Panc1 (cell line): ENCODE measurements around the gene CCDC18. TPM values are rescaled to one million over a fixed set of nuclear protein-coding genes. Genes with fewer than 3 reads are reported as not detected.
"Not testable (repeated sequence)": the region's sequence is repeated elsewhere in the genome, so short reads cannot be mapped to it uniquely, and the experiment has no call there.

Source experiments
- ATAC-seq: fragments of 200-7000 bp; cut with Tn5 transposase; 2 replicates; pipeline ENCODE4 v1.9.1; 2020; ENCODE audit warnings: mild to moderate bottlenecking, moderate library complexity
- BruUV-seq: library from RNA; stranded (reverse); fragments of 400-500 nt; replicated peaks from 2 replicates; lab custom pipeline; 2021; lab: Mats Ljungman, UMichigan
- CTCF ChIA-PET: fragments of 300-600 bp; sonication (Branson Sonifier 250); formaldehyde crosslinking; loops from one replicate; lab custom pipeline; 2022; ENCODE audit warnings: antibody characterized with exemption; lab: Charles Lee
- POLR2A ChIA-PET: fragments of 300-600 bp; sonication (Branson Sonifier 250); formaldehyde crosslinking; loops from one replicate; lab custom pipeline; 2022; ENCODE audit warnings: antibody characterized with exemption; lab: Charles Lee
- DNase-seq: peaks from one replicate; pipeline ENCODE4 v3.0.0-alpha.2; 2010; ENCODE audit warnings: low read depth, low spot score
- H3K27ac ChIP-seq: 2 replicates; pipeline ENCODE4 v1.5.1; 2011; ENCODE audit warnings: mild to moderate bottlenecking, low read length, inconsistent platforms
- H3K27me3 ChIP-seq: fragments of 200-500 bp; sonication (Bioruptor generic); 2 replicates; pipeline ENCODE4 v1.6.0; 2014; ENCODE audit warnings: low read length, inconsistent platforms; ENCODE audit not compliant: control insufficient read depth, insufficient read depth
- H3K36me3 ChIP-seq: fragments of 200-500 bp; sonication (Bioruptor generic); 2 replicates; pipeline ENCODE4 v1.5.1; 2014; ENCODE audit warnings: inconsistent platforms, mild to moderate bottlenecking, low read length, moderate library complexity; ENCODE audit not compliant: control insufficient read depth, insufficient read depth
- H3K4me1 ChIP-seq: 2 replicates; pipeline ENCODE4 v1.5.1; 2011; ENCODE audit warnings: inconsistent platforms, mild to moderate bottlenecking, low read length, moderate library complexity; ENCODE audit not compliant: control insufficient read depth, insufficient read depth
- H3K4me3 ChIP-seq, 2 experiments: 2 replicates each; pipeline ENCODE4 v1.5.1; 2011 to 2012; ENCODE audit warnings: low read depth in 2 of 2, low read length in 2 of 2, mild to moderate bottlenecking in 2 of 2, inconsistent platforms in 1 of 2, moderate library complexity in 1 of 2
- H3K9me3 ChIP-seq: fragments of 200-500 bp; sonication (Bioruptor generic); 2 replicates; pipeline ENCODE4 v1.5.1; 2014; ENCODE audit warnings: low read depth, mild to moderate bottlenecking, inconsistent platforms, low read length, moderate library complexity; ENCODE audit not compliant: control insufficient read depth, insufficient read depth
- POLR2AphosphoS5 ChIP-seq: IDR thresholded peaks from 2 replicates; pipeline ENCODE4 v1.6.1; 2012; ENCODE audit warnings: mild to moderate bottlenecking, low read depth, low read length, moderate library complexity
- REST ChIP-seq, 2 experiments: IDR thresholded peaks; 2 replicates each; pipeline ENCODE4 v1.6.1; 2011 to 2012; ENCODE audit warnings: low read depth in 2 of 2, control low read depth in 1 of 2, low read length in 1 of 2, mild to moderate bottlenecking in 1 of 2, moderate library complexity in 1 of 2; ENCODE audit not compliant: insufficient read depth in 1 of 2
- TCF7L2 ChIP-seq: IDR thresholded peaks from 2 replicates; pipeline ENCODE4 v1.6.1; 2011; ENCODE audit warnings: mild to moderate bottlenecking, low read depth, low read length, inconsistent platforms
- in situ Hi-C: cut with HindIII; loops from 2 replicates; pipeline ENCODE4 v1.10.0; 2016; ENCODE audit warnings: low sequenced_read_pairs, low pct_unique_long_range_greater_than_20kb
- intact Hi-C: fragments of 100-400 bp; cut with micrococcal nuclease; formaldehyde crosslinking; loops from one replicate; pipeline ENCODE4 v1.10.0; 2022; ENCODE audit not compliant: unreplicated experiment
- total RNA-seq: library from RNA; stranded (reverse); gene quantifications from one replicate; pipeline ENCODE4 v1.2.1, GENCODE V29; 2021; ENCODE audit not compliant: unreplicated experiment
- TF ChIP-seq, protein P1 (sequence below): fragments of 450-650 bp; IDR thresholded peaks from 2 replicates; pipeline ENCODE4 v1.5.1; 2017; ENCODE audit warnings: mild to moderate bottlenecking

Gene CCDC18
- total RNA-seq, 1 experiment from 2014 or later, result 11.6 TPM

DNA sequence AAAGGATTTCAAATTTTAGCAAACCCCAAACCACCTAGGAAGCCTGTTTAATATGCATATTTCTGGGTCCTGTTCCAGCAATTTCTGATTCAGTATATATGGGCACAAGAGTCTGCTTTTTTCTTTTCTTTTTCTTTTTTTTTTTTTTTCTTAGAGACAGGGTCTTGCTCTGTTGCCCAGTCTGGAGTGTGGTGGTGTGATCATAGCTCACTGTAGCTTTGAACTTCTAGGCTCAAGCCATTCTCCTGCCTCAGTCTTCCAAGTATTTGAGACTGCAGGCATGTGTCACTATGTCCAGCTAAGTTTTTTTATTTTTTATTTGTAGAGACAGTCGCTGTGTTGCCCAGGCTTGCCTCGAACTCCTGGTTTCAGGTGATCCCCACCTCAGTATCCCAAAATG lies 34.8 kb downstream of the CCDC18 start:
- Histone ChIP-seq H3K27ac (no peak overlapping the region), H3K36me3 (no peaks in the 10 kb centered on the region; the same call in 1 of the 2 replicates), H3K27me3 (no peaks in the 10 kb centered on the region), H3K9me3 (no peaks in the 10 kb centered on the region), H3K4me3 (no peak overlapping the region), H3K4me1 (no peaks in the 10 kb centered on the region)
- intact Hi-C loops, result no loop called here
- ATAC-seq, result no peak
- TF ChIP-seq REST (IDR thresholded peaks at IDR 0.05; ENCODE audit: insufficient read depth in 1 of 2, low read depth in 2 of 2, low read length in 1 of 2), result no peak
- DNase-seq, result no peak
- in situ Hi-C loops, result no loop called here
- POLR2A ChIA-PET, result interaction anchor here (0.5 kb wide), 1 partner anchor 89 kb away, joined by 4 read pairs; no protein-coding TSS in a partner anchor
- CTCF ChIA-PET, result no interaction called here
- no TSS peak for BruUV-seq

- BruUV-seq, result no TSS peak
- no peak overlapping the region for H3K4me3 ChIP-seq
- in situ Hi-C loops, result no loop called here
- H3K9me3 ChIP-seq, result no peaks in the 10 kb centered on the region
- TF ChIP-seq REST (IDR thresholded peaks at IDR 0.05; ENCODE audit: insufficient read depth in 1 of 2, low read depth in 2 of 2, low read length in 1 of 2) (no peak), POLR2AphosphoS5 (no peak), TCF7L2 (no peak)
- TF ChIP-seq, protein P1, sequence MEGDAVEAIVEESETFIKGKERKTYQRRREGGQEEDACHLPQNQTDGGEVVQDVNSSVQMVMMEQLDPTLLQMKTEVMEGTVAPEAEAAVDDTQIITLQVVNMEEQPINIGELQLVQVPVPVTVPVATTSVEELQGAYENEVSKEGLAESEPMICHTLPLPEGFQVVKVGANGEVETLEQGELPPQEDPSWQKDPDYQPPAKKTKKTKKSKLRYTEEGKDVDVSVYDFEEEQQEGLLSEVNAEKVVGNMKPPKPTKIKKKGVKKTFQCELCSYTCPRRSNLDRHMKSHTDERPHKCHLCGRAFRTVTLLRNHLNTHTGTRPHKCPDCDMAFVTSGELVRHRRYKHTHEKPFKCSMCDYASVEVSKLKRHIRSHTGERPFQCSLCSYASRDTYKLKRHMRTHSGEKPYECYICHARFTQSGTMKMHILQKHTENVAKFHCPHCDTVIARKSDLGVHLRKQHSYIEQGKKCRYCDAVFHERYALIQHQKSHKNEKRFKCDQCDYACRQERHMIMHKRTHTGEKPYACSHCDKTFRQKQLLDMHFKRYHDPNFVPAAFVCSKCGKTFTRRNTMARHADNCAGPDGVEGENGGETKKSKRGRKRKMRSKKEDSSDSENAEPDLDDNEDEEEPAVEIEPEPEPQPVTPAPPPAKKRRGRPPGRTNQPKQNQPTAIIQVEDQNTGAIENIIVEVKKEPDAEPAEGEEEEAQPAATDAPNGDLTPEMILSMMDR, result no peak
- CTCF ChIA-PET, result no interaction called here
- H3K36me3 ChIP-seq, result no peaks in the 10 kb centered on the region; the same call in 1 of the 2 replicates
- POLR2A ChIA-PET, result no interaction called here
- H3K4me1 ChIP-seq, result no peaks in the 10 kb centered on the region
- DNase-seq, result no peak
- no peak overlapping the region for H3K27ac ChIP-seq
- no peaks in the 10 kb centered on the region for H3K27me3 ChIP-seq
- intact Hi-C loops, result no loop called here
- ATAC-seq, result no peak
Observed at GRCh38 chr1:93219443-93219842, 38.9 kb downstream of the CCDC18 start.

DNA sequence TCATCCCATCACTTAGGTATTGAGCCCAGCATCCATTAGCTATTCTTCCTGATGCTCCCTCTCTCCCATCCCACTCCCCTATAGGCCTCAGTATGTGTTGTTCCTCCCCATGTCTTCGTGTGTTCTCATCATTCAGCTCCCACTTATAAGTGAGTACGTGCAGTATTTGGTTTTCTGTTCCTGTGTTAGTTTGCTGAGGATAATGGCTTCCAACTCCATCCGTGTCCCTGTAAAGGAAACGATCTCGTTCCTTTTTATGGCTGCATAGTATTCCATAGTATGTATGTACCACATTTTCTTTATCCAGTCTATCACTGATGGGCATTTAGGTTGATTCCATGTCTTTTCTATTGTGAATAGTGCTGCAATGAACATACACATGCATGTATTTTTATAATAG lies 40.2 kb downstream of the CCDC18 start:
- DNase-seq, H3K27ac ChIP-seq, POLR2A ChIA-PET, CTCF ChIA-PET, H3K9me3 ChIP-seq, BruUV-seq, intact Hi-C loops, H3K4me1 ChIP-seq, in situ Hi-C loops, H3K36me3 ChIP-seq, H3K27me3 ChIP-seq, ATAC-seq, H3K4me3 ChIP-seq: not testable (repeated sequence)
